Stimulated activated CD4-positive, alpha-beta T cell treated with anti-CD3 and anti-CD28 coated beads, Interleukin-1b, Interleukin-23, amount 100 ng/mL, for 1 hour (primary cell): ENCODE measurements around the gene TTC7B.

ENCODE experiments used
- DNase-seq, 2 donors: peaks; one replicate each; pipeline ENCODE4 v3.0.0-alpha.2; 2020; ENCODE audit warnings: low read depth in 2 of 2

The TTC7B gene

DNA sequence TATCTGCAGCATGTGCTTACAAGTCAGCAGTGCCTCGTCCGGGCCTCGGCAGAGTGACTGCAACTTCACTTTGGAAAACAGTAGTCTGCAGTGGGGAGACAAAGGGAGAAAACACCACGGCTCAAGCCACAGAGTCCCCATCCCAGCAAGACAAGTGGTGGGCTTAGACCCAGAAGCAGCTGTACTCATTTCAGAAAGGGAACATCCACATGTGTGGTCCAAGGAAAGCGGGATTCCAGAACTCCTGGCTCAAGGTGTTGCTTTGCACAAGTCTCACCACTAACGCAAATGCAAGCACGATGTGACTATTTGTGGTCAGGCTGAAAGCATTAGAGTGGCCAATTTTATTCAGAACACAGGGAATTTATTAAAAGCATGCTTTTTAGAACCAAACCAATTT is 198.3 kb downstream of the TTC7B start:
- no peak for DNase-seq

DNA sequence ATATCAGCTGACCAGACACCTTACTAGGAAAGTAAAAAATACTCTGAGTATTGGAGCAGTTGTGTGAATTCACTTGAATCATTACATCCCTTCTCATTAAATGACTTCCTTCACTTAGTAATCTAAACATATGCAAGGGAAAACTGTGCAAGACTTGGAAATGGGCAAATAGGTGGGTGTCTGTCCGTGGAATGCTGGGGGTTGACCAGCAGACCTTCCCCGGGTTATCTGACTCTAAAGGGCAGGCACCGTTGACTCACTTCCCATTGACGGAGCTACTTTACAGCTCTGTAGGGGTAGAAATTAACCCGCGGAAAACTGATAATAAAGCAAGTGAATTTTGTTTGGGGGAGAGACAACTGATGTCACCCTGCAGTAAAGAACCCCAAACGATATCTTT is 199.3 kb downstream of the TTC7B start:
- DNase-seq = no peak

DNA sequence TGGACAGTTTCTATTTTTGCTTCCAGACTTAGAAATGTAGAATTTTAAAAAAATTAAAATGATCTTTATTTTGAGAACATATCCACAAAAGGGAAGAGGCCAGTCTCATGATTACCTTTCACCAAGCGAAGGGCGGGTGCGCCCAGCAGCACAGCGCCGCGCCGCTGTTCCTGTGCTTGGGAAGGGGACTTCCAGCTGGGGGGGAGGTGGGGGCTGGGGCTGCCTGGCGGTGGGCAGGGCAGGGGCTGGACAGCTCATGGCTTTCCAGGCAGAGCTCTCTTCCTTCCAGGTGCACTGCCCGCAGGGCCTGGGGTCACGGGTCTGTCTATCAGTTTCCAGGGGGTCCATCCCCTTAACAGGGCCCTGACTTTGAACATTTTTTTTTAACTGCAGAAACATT is 199.9 kb downstream of the TTC7B start:
- DNase-seq = no peak

DNA sequence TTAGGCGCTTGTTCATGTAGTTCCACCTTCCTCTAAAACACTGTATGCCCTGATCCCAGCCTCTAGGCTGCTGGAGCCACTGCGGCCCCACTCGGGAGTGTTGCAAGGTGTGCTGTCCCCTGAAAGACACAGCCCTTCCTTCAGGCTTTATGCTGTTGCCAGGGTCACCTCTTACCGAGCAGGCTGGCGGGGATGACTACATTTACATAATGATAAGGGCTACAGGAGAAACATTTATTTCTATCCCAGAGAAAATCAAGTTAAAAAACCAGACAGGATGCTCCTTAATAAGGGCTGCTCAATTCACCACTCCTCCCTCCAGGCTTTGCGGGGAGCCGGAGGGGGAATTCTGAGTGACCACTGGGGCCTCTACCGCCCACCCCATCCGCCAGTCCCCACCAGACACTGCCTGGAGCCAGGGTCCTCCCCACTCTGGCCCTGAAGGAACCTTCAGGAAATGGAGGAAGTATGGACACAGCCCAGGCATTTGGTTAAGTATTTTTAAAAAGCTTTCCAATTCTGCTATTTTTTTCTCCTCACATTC is 200.6 kb downstream of the TTC7B start:
- DNase-seq = no peak

DNA sequence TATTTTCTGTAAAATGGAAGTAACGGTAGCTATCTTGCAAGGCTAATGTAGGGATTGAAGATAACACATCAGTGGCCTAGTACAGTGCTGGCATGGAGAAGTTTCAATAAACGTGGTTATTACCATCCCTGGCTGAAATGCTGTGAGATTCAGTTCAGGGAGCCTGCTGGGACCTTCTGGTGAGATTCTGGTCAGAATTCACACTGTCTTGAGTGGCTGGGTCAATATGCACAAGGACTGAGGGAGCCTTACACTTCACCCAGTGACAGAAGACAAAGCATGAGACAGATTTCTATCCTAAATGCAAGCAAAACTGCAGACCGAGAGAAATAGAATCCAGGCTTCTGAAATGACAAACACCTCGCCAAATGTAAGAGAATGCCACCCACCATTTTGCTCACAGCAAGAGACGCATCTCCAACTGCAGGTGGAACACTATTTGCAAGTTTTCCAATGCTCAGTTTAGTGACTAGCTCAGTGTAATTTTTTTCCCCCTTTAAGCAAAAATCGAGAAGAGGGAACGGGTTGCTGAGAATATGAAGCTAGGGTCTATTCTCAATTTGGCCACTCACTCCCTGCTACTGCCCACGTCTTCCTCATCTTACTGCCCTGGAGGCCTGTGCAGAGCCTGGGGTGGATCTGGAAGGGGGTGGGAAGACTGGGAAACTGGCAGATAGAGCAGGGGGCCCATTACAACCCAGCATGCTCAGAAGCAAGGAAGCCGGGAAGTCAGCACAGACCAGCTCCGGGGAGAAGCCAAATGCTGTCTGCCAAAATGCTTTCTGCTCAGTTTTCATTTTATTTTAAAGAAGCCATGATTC is 201.3 kb downstream of the TTC7B start:
- DNase-seq = no peak

GRCh38 chr14:90613997-90614396 is 202.2 kb downstream of the TTC7B start:
- no peak for DNase-seq

GRCh38 chr14:90613453-90613852 is 202.8 kb downstream of the TTC7B start:
- no peak for DNase-seq

DNA sequence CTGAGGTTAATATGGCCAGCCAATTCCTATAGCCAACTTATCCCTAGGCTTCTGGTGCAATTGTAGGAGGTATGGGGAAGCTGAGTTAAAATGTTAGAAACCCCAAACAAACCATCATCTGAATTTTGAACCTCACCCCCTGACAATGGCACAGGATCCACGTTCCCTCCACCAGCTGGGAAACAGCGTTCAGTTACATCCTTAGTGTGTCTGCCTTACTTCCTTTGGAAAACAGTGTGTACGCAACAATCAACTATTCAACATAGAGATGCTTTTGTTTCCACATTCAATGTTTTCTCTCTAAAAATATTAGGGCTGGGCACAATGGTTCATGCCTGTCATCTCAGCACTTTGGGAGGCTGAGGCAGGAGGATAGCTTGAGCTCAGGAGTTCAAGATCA is 203.4 kb downstream of the TTC7B start:
- DNase-seq = no peak

GRCh38 chr14:90611936-90612335 is 204.3 kb downstream of the TTC7B start:
- no peak for DNase-seq

DNA sequence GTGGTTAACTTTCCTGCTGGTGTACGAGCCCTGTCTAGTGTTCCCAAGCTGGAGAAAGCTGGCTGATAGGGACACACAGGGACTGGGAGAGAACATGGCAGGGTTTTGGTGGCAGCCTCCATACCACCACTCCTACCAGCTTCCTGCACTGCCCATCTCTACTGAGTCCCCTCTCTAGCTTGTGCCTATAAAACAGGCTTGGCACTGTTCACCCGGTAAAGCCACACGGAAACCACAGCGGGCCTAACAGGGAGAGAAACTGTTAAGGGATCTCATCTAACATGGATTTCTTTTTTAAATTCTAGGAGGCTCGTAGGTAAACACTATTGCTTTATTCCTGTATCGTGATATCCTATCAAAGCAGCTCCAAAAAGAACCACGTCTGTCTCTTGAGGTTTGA is 204.7 kb downstream of the TTC7B start:
- no peak for DNase-seq

GRCh38 chr14:90610346-90611040 is 205.7 kb downstream of the TTC7B start:
- no peak for DNase-seq

- DNase-seq = no peak
Observed at GRCh38 chr14:90609376-90609775, 206.9 kb downstream of the TTC7B start.

- DNase-seq = no peak
Observed at GRCh38 chr14:90608929-90609341, 207.3 kb downstream of the TTC7B start.

DNA sequence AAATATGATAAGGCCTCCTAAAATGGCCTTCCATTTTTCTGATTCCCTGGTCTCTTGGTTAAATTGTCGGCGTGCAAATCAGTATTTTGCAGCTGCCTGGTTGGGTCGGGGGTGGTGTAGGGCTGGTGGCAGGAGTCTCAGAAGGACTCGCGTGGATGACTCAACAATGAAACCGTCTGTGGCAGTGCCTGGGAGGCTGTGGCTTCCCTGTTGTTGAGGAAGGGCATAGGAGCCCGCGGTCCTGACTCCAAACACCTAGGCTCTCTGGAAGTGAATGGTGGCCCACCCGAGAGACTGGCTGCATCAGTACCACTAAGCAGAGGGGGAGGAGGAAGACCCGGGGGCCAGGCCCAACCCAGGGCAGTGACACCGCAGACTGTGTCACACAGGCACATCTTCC is 207.9 kb downstream of the TTC7B start:
- no peak for DNase-seq

GRCh38 chr14:90607141-90607540 is 209.1 kb downstream of the TTC7B start:
- no peak for DNase-seq

- no peak for DNase-seq
Observed at GRCh38 chr14:90606434-90606833, 209.8 kb downstream of the TTC7B start.

- DNase-seq = no peak
Observed at GRCh38 chr14:90605430-90605829, 210.8 kb downstream of the TTC7B start.

GRCh38 chr14:90604356-90604755 is 211.9 kb downstream of the TTC7B start:
- DNase-seq = no peak

GRCh38 chr14:90603841-90604240 is 212.4 kb downstream of the TTC7B start:
- no peak for DNase-seq

GRCh38 chr14:90603336-90603735 is 212.9 kb downstream of the TTC7B start:
- DNase-seq = no peak

- DNase-seq = no peak
Observed at GRCh38 chr14:90602088-90602687, 214.0 kb downstream of the TTC7B start.

- DNase-seq = no peak
Observed at GRCh38 chr14:90601563-90601962, 214.7 kb downstream of the TTC7B start.

DNA sequence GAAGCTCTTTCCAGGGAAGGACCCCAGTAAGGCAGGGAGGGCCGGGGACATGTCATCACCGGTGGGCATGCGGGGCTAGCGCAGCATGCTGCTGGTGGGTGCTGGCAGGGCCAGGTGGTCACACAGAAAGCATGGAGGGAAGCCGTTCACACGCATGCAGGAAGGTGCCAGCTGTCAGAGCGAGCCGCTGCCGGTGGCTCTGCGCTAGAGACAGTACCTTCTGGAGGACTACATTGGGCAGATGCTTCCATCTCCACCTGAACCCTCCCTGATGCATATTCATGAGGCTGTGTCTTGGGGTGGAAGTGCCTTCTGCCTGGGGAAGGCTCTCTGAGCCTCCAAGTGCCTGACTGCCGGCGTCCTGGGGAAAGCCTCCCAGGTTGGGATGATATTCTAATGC is 215.6 kb downstream of the TTC7B start:
- no peak for DNase-seq
